ENCODE measurements around the gene HS3ST6. TPM values are rescaled to one million over a fixed set of nuclear protein-coding genes. Genes with fewer than 3 reads are reported as not detected.

HS3ST6 gene
- total and polyA plus RNA-seq, 2 donors (not counting 3 experiments of a cell fraction or from before 2014, with no cell fraction given), result not detected

- no peaks in the 10 kb centered on the region for H3K79me2 ChIP-seq (ENCODE audit: control insufficient read depth, insufficient read depth, low read length)
- no peak for TF ChIP-seq MAX (IDR thresholded peaks at IDR 0.05; ENCODE audit: insufficient read depth, insufficient read length)
- peak in 1 of 2 donors; percentile 27 for TF ChIP-seq CTCF (IDR thresholded peaks at IDR 0.05; ENCODE audit: extremely low read depth in 1 of 2, insufficient read depth in 1 of 2, low read depth in 1 of 2, low read length in 2 of 2)
- no peak for TF ChIP-seq EZH2 (IDR thresholded peaks at IDR 0.05; ENCODE audit: borderline replicate concordance, low read depth, low read length, severe bottlenecking)
- no peak for TF ChIP-seq MYC (IDR thresholded peaks at IDR 0.05; ENCODE audit: low read depth, low read length)
- no peaks in the 10 kb centered on the region for H3K9me1 ChIP-seq (replicated peaks; ENCODE audit: control insufficient read depth, extremely low read depth, insufficient read depth, low read length)
- no peak overlapping the region for H3K9ac ChIP-seq (replicated peaks; ENCODE audit: extremely low read depth, insufficient read depth, low read length)
- H3K4me2 ChIP-seq (ENCODE audit: insufficient read depth, low read length), result no peak overlapping the region
- no peaks in the 10 kb centered on the region for H4K20me1 ChIP-seq (replicated peaks; ENCODE audit: control insufficient read depth, extremely low read depth, insufficient read depth, low read length)
- H3K27ac ChIP-seq (ENCODE audit: insufficient read depth, low read depth, low read length), result no peak overlapping the region
- H3K4me1 ChIP-seq (ENCODE audit: control insufficient read depth, extremely low read depth, insufficient read depth, low read length), result peaks cover 11% of the 10 kb centered on the region
- no peak for DNase-seq (ENCODE audit: low read depth, low spot score)
- ChIA-PET POLR2A (interaction anchor here (1.7 kb wide), 1 partner anchor 18 kb away, joined by 7 read pairs; the partner anchor contains the start of gene RPS2), CTCF (interaction anchor here (0.9 to 1.8 kb wide), 4 partner anchors 14 to 194 kb away, joined by 4 to 9 read pairs (median 4); no protein-coding TSS in a partner anchor)
- H3K4me3 ChIP-seq (replicated peaks in 1 of 3; ENCODE audit: insufficient read depth in 1 of 3, low read depth in 1 of 3, low read length in 3 of 3), result no peak overlapping the region
- no peak overlapping the region for H2AFZ ChIP-seq (ENCODE audit: low read depth, low read length)
- BruUV-seq (replicated peaks), result no TSS peak
- FAIRE-seq, result no peak
- dilution Hi-C loops (cut with MboI; ENCODE audit: extremely low pct_ligation_motif_present, low sequenced_read_pairs) (no loop called here), intact Hi-C loops (cut with micrococcal nuclease) (no loop called here)
- no peaks in the 10 kb centered on the region for H3K36me3 ChIP-seq (ENCODE audit: control insufficient read depth in 2 of 2, extremely low read depth in 1 of 2, insufficient read depth in 2 of 2, low read length in 2 of 2)
- no peaks in the 10 kb centered on the region for H3K9me3 ChIP-seq (replicated peaks; ENCODE audit: control insufficient read depth, insufficient read depth, low read length)
- no peaks in the 10 kb centered on the region for H3K27me3 ChIP-seq (ENCODE audit: control insufficient read depth in 2 of 2, insufficient read depth in 2 of 2, low read length in 2 of 2)
These were observed 28.5 kb upstream of the HS3ST6 start for GRCh38 chr16:1946495-1947368.
